GM18517 (cell line): ENCODE results near the gene ARL6IP5.

ENCODE experiments used
- ATAC-seq: cut with Tn5 transposase; IDR thresholded peaks from one replicate; pipeline ENCODE4 v1.9.1; 2021; ENCODE audit warnings: mild to moderate bottlenecking, moderate library complexity; ENCODE audit not compliant: unreplicated experiment

Gene ARL6IP5

GRCh38 chr3:69084326-69085167 is at the start of gene ARL6IP5:
TSS of gene ARL6IP5 (plus strand) at chr3:69084937. CDS start at chr3:69085048, 111 bp downstream.
- peak; percentile 47 for ATAC-seq

- no peak for ATAC-seq
These were observed 40.1 kb upstream of the ARL6IP5 start for GRCh38 chr3:69044608-69045007.

- ATAC-seq = no peak
These were observed 35.7 kb upstream of the ARL6IP5 start for GRCh38 chr3:69048990-69049389.

- ATAC-seq = peak; percentile 98
These were observed 32.8 kb upstream of the ARL6IP5 start, which contains the start of gene TMF1 for GRCh38 chr3:69051756-69052471. TSS of gene TMF1 (minus strand) at chr3:69052333. CDS start at chr3:69052086, 247 bp downstream.

- peak; percentile 6 for ATAC-seq
These were observed 32.3 kb upstream of the ARL6IP5 start for GRCh38 chr3:69052472-69052898.

DNA sequence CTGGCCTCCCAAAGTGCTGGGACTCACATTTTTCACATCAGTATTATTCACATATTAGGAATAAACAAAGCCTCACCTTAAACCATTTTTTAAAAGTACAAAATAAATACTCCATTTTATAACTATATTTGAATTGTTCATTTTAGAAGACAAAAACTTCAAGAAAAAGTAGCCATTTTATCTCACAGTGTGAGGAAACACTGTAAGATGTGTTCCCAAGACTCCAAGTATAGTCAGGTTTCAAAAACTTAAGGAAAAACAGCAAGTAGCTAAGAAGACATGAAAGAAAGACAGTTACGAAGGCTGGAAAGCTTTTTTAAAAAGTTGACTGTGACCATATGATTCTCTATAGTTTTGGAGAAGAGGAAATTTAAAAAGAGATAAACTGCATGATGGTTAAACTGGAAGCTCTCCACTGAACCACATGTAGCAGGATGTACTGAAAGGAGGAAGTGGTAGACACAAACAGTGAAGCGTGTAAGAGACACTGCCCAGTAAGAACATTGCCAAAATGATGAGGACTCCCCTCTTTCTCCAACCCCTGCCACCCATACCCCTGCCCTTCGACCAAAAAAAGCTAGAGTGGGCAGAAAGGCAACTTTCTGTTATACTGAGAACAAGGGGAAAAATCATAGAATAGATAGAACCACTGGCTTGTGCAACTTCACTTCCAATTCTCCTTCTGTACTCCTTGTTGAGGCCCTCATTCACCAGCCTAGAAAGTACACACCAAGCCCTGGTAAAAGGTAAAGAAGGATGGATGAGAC is 26.4 kb upstream of the ARL6IP5 start:
- peak; percentile 90 for ATAC-seq

GRCh38 chr3:69058947-69059224 is 25.9 kb upstream of the ARL6IP5 start:
- ATAC-seq = no peak

GRCh38 chr3:69059688-69060087 is 25.0 kb upstream of the ARL6IP5 start:
- ATAC-seq = no peak

DNA sequence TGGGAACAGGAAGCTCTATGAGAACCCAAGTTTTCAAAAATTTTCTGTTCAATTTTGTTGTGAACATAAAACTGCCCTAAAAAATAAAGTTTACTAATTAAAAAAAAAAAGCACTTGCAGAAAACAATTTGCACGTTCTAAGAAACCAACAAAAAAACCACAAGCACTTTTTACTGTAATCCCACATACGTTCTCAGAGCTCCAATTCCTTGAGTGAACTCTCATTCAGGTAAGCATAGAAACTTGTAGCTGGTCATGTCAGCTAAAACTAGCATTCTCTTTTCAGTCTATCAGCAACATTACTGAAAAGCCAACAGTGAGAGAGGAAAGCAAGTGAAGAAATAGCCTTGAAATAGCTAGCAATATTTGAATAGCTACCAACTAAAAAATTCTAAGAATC is 21.1 kb upstream of the ARL6IP5 start:
- ATAC-seq = no peak

- no peak for ATAC-seq
These were observed 19.3 kb upstream of the ARL6IP5 start for GRCh38 chr3:69065318-69065964.

DNA sequence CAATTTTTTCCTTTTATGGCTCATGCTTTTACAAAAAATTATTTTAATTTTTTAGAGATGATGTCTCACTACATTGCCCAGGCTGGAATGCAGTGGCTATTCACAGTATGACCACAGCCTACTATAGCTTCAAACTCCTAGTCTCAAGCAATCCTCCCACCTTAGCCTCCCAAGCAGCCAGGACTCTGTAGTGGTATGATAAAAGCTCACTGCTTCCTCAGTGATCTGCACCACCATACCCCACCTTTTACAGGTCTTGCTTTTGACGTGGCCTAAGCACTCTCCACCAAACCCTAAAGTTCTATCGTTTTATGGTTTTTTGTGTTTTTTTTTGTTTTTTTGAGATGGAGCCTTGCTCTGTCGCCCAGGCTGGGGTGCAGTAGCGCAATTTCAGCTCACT is 18.6 kb upstream of the ARL6IP5 start:
- no peak for ATAC-seq

DNA sequence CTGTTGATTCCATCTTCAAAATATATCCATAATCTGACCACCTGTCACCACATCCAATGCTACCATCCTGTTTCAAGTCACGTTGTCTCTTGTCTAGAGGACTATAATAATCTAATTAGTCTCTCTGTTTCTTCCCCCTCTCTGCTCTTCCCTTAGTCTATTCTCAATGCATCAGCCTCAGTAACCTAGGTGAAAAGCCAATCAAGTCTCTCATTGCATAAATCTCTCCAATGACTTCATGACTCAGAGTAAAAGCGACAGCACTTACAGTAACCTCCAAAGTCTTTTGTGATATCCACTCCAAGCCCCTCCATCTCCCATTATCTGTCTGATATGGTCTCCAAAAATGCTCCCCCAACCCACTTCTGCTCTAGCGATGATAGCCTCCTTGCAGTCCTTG is 11.8 kb upstream of the ARL6IP5 start:
- no peak for ATAC-seq

- ATAC-seq = peak; percentile 12
These were observed 5.2 kb upstream of the ARL6IP5 start for GRCh38 chr3:69079269-69080159.

GRCh38 chr3:69080233-69080920 is 4.4 kb upstream of the ARL6IP5 start, which contains the start of gene UBA3:
TSS of gene UBA3 (minus strand) at chr3:69080365. CDS start at chr3:69080353, 12 bp downstream.
- peak; percentile 31 for ATAC-seq

GRCh38 chr3:69081583-69082262 is 3.0 kb upstream of the ARL6IP5 start:
- ATAC-seq = peak; percentile 12

DNA sequence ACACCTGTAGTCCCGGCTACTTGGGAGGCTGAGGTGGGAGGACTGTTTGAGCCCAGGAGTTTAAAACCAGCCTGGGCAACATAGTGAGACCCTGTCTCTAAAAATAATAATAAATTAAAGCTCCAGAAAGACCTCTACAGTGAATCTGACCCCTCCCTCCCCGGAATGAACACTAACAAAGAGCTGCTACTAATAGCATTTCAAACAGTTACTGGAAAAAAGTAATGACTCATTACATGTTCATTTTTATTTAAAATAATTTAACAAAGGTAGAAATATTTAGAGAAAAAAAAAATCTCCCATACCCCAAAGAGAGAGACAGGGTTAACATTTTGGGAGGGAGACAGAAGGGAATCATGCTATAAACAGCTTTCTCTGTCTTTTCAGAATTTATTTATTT is 2.4 kb upstream of the ARL6IP5 start:
- no peak for ATAC-seq

DNA sequence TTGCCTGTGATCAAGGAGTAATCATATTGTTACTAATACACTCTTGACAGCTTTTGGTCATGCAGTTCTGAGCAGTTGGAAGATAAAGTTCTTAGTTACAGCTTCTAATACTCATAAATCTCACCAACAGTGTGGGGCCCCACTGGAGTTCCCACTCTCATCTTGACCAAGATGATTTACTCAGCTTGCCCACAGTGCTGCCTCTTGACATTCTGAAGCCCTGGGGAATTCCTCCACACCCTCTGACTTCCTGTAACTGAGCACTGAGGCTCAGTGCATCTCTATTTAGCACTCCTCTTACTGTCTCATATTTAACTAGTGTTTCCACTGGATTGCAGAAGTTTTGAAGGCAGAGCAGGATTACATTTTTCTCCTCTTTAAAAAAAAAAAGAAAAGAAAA is 1.9 kb upstream of the ARL6IP5 start:
- peak; percentile 63 for ATAC-seq

DNA sequence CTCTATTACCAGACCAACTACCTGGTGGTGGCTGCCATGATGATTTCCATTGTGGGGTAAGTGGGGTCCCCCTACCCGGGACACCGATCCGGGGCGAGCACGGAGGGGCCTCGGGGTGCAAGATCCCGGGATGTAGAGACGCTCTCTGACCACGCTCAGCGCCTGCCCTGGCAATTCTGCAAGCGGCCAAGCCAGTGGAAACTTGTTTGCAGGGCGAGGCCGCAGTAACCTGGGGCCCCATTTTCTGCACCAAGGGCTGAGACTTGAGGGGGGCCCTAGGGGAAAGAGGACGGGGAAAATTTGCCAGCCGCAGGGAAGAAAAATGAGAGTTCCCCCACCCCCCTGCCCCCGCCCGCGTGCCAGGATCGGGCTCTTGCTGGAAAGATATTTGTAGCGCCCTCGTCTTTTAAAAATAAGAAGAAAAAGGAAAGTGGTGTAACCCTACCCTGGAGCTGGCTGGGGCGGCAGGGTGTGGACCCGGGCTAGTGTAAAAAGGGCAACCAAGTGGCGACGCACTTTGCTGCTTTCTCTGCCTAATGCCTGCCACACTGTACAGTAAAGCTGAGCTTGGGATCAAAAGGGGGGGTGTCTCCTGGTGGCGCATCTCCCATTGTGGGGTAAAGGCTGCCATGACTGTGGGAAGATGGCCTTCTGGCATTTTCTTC is 563 bp downstream of the ARL6IP5 start:
- no peak for ATAC-seq
